SK-N-SH treated with all-trans-retinoic acid at 6 μM for 48 hours (cell line): ENCODE data around the gene C15orf39.

Experiments
- ATAC-seq: fragments of 200-7000 bp; cut with Tn5 transposase; 3 replicates; pipeline ENCODE4 v1.9.1; 2020; ENCODE audit warnings: mild to moderate bottlenecking, moderate library complexity
- ARNTL ChIP-seq: fragments of 450-650 bp; formaldehyde crosslinking; IDR thresholded peaks from 2 replicates; pipeline ENCODE4 v1.5.0; 2020; ENCODE audit warnings: low read depth, mild to moderate bottlenecking, moderate library complexity, borderline replicate concordance
- BACH2 ChIP-seq: fragments of 250-450 bp; sonication (Bioruptor Pico); IDR thresholded peaks from 2 replicates; pipeline ENCODE4 v1.9.0; 2021; ENCODE audit warnings: mild to moderate bottlenecking, borderline replicate concordance
- CREB5 ChIP-seq: fragments of 250-450 bp; sonication (Bioruptor Pico); IDR thresholded peaks from 2 replicates; pipeline ENCODE4 v1.5.1; 2020; ENCODE audit warnings: low read depth, mild to moderate bottlenecking, moderate library complexity
- CSDC2 ChIP-seq: fragments of 250-450 bp; sonication (Bioruptor Pico); IDR thresholded peaks from 2 replicates; pipeline ENCODE4 v1.5.0; 2020; ENCODE audit warnings: mild to moderate bottlenecking, moderate library complexity
- CSRNP3 ChIP-seq: fragments of 250-450 bp; sonication (Bioruptor Pico); IDR thresholded peaks from 2 replicates; pipeline ENCODE4 v1.5.1; 2021; ENCODE audit warnings: mild to moderate bottlenecking, moderate library complexity
- ESRRG ChIP-seq: fragments of 250-450 bp; sonication (Bioruptor Pico); IDR thresholded peaks from 2 replicates; pipeline ENCODE4 v1.6.1; 2021; ENCODE audit warnings: mild to moderate bottlenecking
- GLIS3 ChIP-seq: fragments of 250-450 bp; sonication (Bioruptor Pico); IDR thresholded peaks from 2 replicates; pipeline ENCODE4 v1.5.0; 2020; ENCODE audit warnings: mild to moderate bottlenecking, moderate library complexity
- ISL1 ChIP-seq: fragments of 250-450 bp; sonication (Bioruptor Pico); IDR thresholded peaks from 2 replicates; pipeline ENCODE4 v2.1.2; 2022; ENCODE audit warnings: mild to moderate bottlenecking, moderate library complexity
- OSR1 ChIP-seq: fragments of 250-450 bp; sonication (Bioruptor Pico); IDR thresholded peaks from 2 replicates; pipeline ENCODE4 v1.8.0; 2022; ENCODE audit warnings: moderate library complexity, mild to moderate bottlenecking, inconsistent platforms
- PATZ1 ChIP-seq: fragments of 250-450 bp; sonication (Bioruptor Pico); IDR thresholded peaks from 2 replicates; pipeline ENCODE4 v1.8.0; 2020; ENCODE audit warnings: mild to moderate bottlenecking, moderate library complexity, borderline replicate concordance
- POU6F1 ChIP-seq: fragments of 250-450 bp; sonication (Bioruptor Pico); IDR thresholded peaks from 2 replicates; pipeline ENCODE4 v1.8.0; 2021; ENCODE audit warnings: low read depth, mild to moderate bottlenecking, moderate library complexity, borderline replicate concordance
- PPARA ChIP-seq: fragments of 250-450 bp; sonication (Bioruptor Pico); IDR thresholded peaks from 2 replicates; pipeline ENCODE4 v1.5.0; 2020; ENCODE audit warnings: mild to moderate bottlenecking, borderline replicate concordance
- RARB ChIP-seq: fragments of 250-450 bp; sonication (Bioruptor Pico); IDR thresholded peaks from 2 replicates; pipeline ENCODE4 v1.8.0; 2021; ENCODE audit warnings: mild to moderate bottlenecking, moderate library complexity
- SNAI2 ChIP-seq: fragments of 250-450 bp; sonication (Bioruptor Pico); IDR thresholded peaks from 2 replicates; pipeline ENCODE4 v1.5.0; 2020; ENCODE audit warnings: mild to moderate bottlenecking, moderate library complexity
- TCF4 ChIP-seq: fragments of 250-450 bp; sonication (Bioruptor Pico); IDR thresholded peaks from 2 replicates; pipeline ENCODE4 v1.8.0; 2021; ENCODE audit warnings: mild to moderate bottlenecking, moderate library complexity, borderline replicate concordance
- TSHZ2 ChIP-seq: fragments of 250-450 bp; sonication (Bioruptor Pico); IDR thresholded peaks from 2 replicates; pipeline ENCODE4 v1.5.0; 2020; ENCODE audit warnings: mild to moderate bottlenecking, moderate library complexity
- ZC3H10 ChIP-seq: fragments of 250-450 bp; sonication (Bioruptor Pico); IDR thresholded peaks from 2 replicates; pipeline ENCODE4 v1.5.1; 2021; ENCODE audit warnings: mild to moderate bottlenecking, moderate library complexity
- ZFP3 ChIP-seq: fragments of 250-450 bp; sonication (Bioruptor Pico); IDR thresholded peaks from 2 replicates; pipeline ENCODE4 v1.5.0; 2020; ENCODE audit warnings: mild to moderate bottlenecking, moderate library complexity
- ZNF565 ChIP-seq: fragments of 450-650 bp; formaldehyde crosslinking; conservative IDR thresholded peaks from 2 replicates; pipeline ENCODE4 v1.5.0; 2020; ENCODE audit warnings: low read depth, mild to moderate bottlenecking, moderate library complexity
- ZNF70 ChIP-seq: fragments of 450-650 bp; formaldehyde crosslinking; IDR thresholded peaks from 2 replicates; pipeline ENCODE4 v1.5.0; 2020; ENCODE audit warnings: mild to moderate bottlenecking, moderate library complexity
- ZNF8 ChIP-seq: fragments of 450-650 bp; formaldehyde crosslinking; IDR thresholded peaks from 2 replicates; pipeline ENCODE4 v1.5.0; 2020; ENCODE audit warnings: mild to moderate bottlenecking, moderate library complexity

The C15orf39 gene

GRCh38 chr15:75235051-75235673 is 33.5 kb downstream of the C15orf39 start (continued):
- no peak for TF ChIP-seq PATZ1 (CRISPR knock-in tag)

GRCh38 chr15:75235760-75236729 is 34.4 kb downstream of the C15orf39 start:
- no peak for ATAC-seq
- TF ChIP-seq CSDC2 (CRISPR knock-in tag) (no peak), ISL1 (no peak), TCF4 (CRISPR knock-in tag) (no peak), ZC3H10 (CRISPR knock-in tag) (no peak), PPARA (CRISPR knock-in tag) (no peak), TSHZ2 (CRISPR knock-in tag) (no peak), GLIS3 (no peak), PATZ1 (CRISPR knock-in tag) (no peak), ZNF70 (CRISPR knock-in tag) (no peak), ZNF565 (no peak)

GRCh38 chr15:75237316-75237982 is 35.8 kb downstream of the C15orf39 start:
- ATAC-seq, result no peak
- no peak for TF ChIP-seq ISL1
- TF ChIP-seq SNAI2 (CRISPR knock-in tag), result no peak
- TF ChIP-seq CSDC2 (CRISPR knock-in tag), result no peak
- no peak for TF ChIP-seq CSRNP3 (CRISPR knock-in tag)
- no peak for TF ChIP-seq ZNF565
- no peak for TF ChIP-seq GLIS3
- no peak for TF ChIP-seq ZFP3
- TF ChIP-seq OSR1 (CRISPR knock-in tag), result no peak
- TF ChIP-seq ARNTL (CRISPR knock-in tag), result no peak
- TF ChIP-seq ZNF8, result no peak
- no peak for TF ChIP-seq ZC3H10 (CRISPR knock-in tag)
- TF ChIP-seq PPARA (CRISPR knock-in tag), result no peak

- no peak for ATAC-seq
- TF ChIP-seq ZNF8 (no peak), ESRRG (CRISPR knock-in tag) (no peak), ZFP3 (no peak), POU6F1 (CRISPR knock-in tag) (no peak), ARNTL (CRISPR knock-in tag) (no peak), RARB (CRISPR knock-in tag) (no peak), PATZ1 (CRISPR knock-in tag) (no peak), CSDC2 (CRISPR knock-in tag) (no peak), CREB5 (no peak), BACH2 (no peak)
These were observed 36.5 kb downstream of the C15orf39 start for GRCh38 chr15:75238150-75238549.
